Mesangial cell (primary cell): ENCODE measurements around the gene SERPINB1. TPM values are rescaled to one million over a fixed set of nuclear protein-coding genes. Genes with fewer than 3 reads are reported as not detected.

Source experiments
- total RNA-seq: library from RNA; depleted of rRNA; stranded (reverse); fragments of >200 nt; gene quantifications from 2 replicates; pipeline ENCODE4 v1.2.3, GENCODE V29; 2015

Gene SERPINB1
- 10.1 and 12.3 TPM in 2 replicates for total RNA-seq

DNA sequence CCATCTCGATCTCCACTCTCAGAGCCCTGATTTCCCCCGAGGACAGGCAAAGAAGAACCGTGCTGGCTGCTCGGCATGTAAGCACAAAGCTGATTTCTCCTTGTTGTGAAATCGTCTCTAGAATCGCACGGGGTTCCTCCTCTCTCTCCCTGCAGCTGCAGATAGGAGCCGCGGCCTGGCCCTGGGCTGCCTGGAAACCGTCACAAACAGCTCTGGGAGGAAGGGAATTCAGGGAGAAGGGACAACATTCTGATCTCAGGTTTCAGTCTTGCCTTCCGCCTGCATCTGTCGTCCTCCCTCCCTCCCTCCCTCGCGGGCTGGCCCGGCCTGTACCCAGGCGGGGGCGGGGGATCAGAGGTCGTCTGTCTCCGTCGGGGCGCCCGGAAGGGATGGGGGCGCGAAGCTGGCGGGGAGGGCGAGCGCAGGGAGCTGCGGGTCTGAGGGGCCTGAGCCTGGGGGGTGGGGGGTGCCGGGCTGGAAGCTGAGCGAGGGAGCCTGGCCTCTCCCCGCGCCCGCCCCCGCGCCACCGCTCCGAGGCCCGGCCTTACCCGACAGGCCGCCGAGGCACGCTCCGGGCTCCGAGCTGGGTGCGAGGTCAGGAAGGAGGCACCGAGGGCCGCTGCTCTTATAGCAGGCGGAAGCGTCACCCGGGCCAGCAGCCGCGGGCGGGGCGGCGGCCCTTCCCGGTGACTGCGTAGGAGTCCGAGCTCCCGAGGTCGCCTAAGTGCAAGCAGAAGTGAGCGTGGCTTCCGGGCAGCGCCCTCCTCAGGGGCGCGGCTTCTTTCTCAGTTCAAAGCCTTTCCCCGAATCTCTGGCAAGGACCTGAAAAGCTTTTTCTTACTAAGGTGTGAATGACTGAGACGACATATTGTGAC, at the start of gene SERPINB1:
Gene SERPINB1 (minus strand): TSS at position 600 of the 875 bp plus-strand sequence. CDS start 1,277 bp downstream, outside the sequence.

Other genes with a start within 250 kb of the SERPINB1 start
- 0.16 and 0.51 TPM in 2 replicates for gene MYLK4, start 90.9 kb downstream of the SERPINB1 start, total RNA-seq
- 35.5 and 46.6 TPM in 2 replicates for gene WRNIP1, start 76.5 kb downstream of the SERPINB1 start, total RNA-seq
- 5.9 and 8.9 TPM in 2 replicates for gene SERPINB9, start 61.4 kb upstream of the SERPINB1 start, total RNA-seq
- 79.0 and 111 TPM in 2 replicates for gene SERPINB6, start 129.7 kb upstream of the SERPINB1 start, total RNA-seq
- gene NQO2, start 158.0 kb upstream of the SERPINB1 start, total RNA-seq, result 7.7 and 24.2 TPM in 2 replicates
- gene RIPK1, start 226.6 kb upstream of the SERPINB1 start, total RNA-seq, result 12.5 and 15.6 TPM in 2 replicates